ENCODE results near the gene NRSN1.

DNA sequence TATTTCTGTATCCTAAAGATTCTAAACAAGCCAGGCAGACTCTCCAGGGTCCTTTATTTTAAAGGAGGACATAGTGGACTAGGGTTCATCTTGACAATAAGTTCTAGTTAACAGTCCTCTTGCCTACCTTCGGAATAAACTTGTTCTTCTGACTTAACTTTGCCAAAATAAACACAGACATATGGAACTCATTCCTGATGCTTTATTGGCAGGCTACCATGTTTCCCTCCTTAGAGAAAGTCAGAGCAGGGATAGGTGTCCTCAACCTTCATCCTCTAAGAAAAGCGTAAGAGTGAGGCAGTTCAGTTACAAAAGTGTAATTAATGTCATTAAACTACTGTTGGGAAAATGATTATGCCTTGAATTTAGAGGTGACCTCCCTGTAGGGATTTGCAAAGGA, 46.9 kb upstream of the NRSN1 start:
- TF ChIP-seq, protein P1, sequence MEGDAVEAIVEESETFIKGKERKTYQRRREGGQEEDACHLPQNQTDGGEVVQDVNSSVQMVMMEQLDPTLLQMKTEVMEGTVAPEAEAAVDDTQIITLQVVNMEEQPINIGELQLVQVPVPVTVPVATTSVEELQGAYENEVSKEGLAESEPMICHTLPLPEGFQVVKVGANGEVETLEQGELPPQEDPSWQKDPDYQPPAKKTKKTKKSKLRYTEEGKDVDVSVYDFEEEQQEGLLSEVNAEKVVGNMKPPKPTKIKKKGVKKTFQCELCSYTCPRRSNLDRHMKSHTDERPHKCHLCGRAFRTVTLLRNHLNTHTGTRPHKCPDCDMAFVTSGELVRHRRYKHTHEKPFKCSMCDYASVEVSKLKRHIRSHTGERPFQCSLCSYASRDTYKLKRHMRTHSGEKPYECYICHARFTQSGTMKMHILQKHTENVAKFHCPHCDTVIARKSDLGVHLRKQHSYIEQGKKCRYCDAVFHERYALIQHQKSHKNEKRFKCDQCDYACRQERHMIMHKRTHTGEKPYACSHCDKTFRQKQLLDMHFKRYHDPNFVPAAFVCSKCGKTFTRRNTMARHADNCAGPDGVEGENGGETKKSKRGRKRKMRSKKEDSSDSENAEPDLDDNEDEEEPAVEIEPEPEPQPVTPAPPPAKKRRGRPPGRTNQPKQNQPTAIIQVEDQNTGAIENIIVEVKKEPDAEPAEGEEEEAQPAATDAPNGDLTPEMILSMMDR (IDR thresholded peaks at IDR 0.05) = no peak
- TF ChIP-seq POLR2AphosphoS5 (IDR thresholded peaks at IDR 0.05) = no peak

Data from prostate gland (tissue), 2 donors.